AG08396 (cell line): ENCODE measurements around the gene ITPRID2.

Experiments used
- DNase-seq: peaks from one replicate; pipeline ENCODE4 v3.0.0; 2012; ENCODE audit warnings: low spot score, mixed read lengths

Gene ITPRID2

GRCh38 chr2:181891258-181891965 is at the start of gene ITPRID2:
Gene ITPRID2 (plus strand): TSS chr2:181891730. CDS start chr2:181892067, 337 bp downstream.
- DNase-seq, result peak; percentile 98

GRCh38 chr2:181844551-181845290 is 46.8 kb upstream of the ITPRID2 start:
- DNase-seq, result no peak

GRCh38 chr2:181846399-181847197 is 44.9 kb upstream of the ITPRID2 start:
- DNase-seq, result no peak

DNA sequence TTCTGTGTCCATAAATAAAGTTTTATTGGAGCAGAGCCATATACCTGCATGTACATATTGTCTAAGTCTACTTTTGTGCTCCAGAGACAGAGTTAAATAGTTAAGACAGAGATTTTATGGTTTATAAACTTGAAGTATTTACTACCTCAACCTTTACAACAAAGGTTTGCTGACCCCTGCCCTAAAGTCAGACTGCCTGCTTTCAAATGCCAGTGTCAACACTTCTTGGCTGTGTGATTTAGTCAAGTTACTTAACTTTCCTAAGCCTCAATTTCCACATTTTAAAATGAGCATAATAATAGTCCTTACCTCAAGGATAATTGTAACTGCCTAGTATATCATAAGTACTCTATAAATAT is 44.4 kb upstream of the ITPRID2 start:
- no peak for DNase-seq

GRCh38 chr2:181847702-181848101 is 43.8 kb upstream of the ITPRID2 start:
- no peak for DNase-seq

- DNase-seq, result no peak
Measured at GRCh38 chr2:181848261-181848886, 43.2 kb upstream of the ITPRID2 start.

- DNase-seq, result no peak
Measured at GRCh38 chr2:181849601-181850000, 41.9 kb upstream of the ITPRID2 start.

DNA sequence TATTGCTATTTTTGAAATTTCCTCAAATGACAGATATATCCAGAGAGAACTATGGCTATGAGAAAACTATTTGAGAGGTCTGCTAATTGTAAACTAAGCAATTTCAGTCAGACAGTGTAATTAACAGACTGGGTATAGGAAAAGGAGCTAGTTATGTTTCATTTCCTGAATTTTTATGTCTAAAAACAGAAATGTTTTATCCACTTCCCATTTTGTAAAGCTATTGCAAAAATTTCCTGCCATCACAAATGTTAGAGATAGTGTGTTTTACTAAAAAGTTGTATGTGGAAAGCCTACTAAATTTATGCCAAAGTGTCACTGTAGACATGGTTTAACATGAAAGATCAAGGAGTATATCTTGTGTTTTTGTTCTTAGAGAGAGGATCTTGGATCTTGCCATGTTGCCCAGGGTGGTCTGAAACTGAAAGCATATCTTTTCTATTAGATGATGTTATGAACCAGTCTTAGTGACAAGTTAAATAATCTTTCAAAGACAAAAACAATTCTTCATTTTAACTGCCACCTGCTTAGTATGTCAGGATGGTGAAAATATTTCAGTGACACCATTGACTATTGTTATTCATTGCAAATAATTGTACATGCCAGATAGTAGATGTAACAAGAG is 40.5 kb upstream of the ITPRID2 start:
- DNase-seq, result no peak

GRCh38 chr2:181851726-181852125 is 39.8 kb upstream of the ITPRID2 start:
- DNase-seq, result no peak

DNA sequence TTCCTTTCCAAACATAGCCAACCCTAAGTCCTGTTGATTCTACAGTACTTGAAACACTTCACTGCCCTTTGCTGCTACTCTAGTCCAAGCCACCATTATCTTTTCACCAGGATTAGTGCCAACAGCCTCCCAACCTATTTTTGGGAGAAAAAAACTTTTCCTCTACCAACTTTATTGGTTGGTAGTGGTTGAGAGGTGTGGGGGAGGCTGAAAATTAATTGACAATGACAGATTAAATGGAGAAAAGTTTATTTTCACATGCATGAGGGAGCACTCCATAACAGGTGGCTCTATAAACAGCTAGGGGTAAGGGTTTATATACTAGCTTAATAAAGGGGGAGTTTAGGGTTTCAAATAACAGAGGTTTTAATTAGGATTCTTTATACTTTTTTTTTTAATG is 37.8 kb upstream of the ITPRID2 start:
- DNase-seq, result no peak

- no peak for DNase-seq
Measured at GRCh38 chr2:181857483-181857882, 34.0 kb upstream of the ITPRID2 start.

DNA sequence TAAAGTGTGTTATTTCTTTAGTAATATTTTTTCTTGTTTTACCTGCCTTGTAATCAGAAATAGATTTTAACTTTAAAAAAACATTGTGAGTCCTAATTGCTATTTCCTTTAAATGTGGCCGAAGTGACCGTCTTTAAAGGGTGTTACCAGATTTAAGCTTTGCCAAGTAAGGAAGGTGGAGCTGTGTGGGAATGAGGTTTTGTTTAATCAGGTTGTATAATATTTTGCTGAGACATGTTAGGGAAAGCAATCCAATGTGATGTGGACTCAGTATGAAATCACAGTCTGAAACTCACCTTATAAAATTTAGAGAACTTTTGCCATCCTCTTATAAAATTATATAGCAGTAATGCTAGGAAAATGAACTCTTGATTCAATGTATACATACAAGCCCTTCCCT is 32.9 kb upstream of the ITPRID2 start:
- no peak for DNase-seq

DNA sequence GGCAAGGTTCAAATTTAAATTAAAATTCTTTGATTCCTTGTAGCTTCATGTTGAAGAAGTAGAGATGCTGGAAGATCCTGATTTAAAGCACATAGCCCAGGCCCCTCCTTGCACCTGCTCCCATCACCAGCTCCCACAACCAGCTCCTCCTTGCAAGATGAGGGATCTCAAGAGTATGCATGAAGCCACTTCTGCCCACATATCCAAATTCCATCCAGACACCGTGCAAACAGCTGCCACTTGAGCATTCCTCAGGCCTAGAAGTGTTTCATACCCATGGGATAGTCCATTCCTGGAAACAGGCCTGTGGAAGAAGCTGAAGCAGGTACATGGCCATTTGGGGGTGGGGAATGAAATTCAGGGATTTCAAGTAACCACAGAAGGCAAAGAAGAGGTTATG is 32.4 kb upstream of the ITPRID2 start:
- no peak for DNase-seq

DNA sequence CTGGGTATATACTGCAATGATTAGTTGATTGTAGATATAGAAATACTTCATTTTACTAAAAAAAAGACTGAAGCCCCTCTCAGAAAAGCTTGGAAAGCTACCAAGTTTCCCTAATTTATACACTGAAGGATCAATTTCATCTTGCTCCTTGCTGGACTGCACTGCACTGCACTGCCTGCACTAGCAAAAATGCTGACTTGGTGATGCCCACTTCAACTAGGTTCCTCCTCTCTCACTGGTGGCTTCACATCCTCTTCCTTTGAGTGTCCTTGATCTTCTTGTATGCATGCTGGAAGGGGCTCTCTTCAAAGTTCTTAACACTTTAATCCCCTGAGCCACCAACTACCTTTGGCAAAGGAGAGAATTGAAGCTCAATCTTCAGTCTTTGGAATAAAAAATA is 31.7 kb upstream of the ITPRID2 start:
- DNase-seq, result no peak

DNA sequence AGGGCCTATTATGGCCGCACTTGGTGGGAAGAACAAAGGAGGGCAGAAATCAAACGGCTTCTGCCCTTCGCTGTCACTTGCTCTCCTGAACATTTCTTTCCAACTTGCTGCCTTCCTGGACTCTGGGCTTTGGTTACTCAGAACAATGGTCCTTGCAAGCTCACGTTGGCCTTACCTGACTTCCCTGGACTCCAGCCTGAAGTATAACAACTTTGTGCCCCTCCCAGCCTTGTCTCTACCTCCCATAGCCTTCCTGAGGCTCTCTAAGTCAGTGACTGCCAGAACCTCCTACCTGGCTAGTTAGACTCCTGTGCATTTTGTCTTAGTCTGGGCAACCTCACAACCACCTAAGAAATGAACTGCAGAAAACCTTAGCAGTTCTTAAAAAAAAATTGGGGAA is 30.2 kb upstream of the ITPRID2 start:
- DNase-seq, result no peak

DNA sequence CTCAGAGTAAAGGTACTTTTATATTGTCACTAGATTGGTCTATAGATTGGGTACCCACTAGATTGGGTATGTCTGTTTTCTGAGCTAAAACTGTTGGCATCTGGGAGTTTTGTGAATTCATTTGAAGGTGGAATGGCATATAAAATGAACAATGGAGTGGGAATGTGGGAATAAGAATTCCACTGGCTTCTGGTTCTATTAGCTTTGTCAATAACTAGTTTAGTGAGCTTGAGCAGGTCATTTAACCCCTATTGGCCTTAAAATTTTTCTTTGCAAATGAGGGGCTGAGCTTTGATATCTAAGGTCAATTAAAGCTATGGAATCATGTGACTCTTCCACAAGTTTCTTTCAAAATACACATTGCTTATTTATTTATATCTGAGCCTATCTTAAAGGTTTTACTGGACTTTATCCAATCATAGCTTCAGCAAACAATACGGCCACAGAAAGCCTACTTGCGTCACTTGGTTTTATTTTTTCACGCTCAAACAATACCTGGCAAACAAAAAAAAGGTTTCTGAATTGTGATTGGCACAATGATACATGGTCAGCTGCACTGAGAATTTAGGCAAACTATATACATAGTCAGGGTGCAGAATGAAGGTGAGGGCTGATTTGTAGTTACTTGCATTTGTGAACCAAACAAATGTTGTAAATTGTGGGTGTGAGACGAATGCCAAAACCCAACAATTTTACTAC is 28.8 kb upstream of the ITPRID2 start:
- DNase-seq, result no peak

DNA sequence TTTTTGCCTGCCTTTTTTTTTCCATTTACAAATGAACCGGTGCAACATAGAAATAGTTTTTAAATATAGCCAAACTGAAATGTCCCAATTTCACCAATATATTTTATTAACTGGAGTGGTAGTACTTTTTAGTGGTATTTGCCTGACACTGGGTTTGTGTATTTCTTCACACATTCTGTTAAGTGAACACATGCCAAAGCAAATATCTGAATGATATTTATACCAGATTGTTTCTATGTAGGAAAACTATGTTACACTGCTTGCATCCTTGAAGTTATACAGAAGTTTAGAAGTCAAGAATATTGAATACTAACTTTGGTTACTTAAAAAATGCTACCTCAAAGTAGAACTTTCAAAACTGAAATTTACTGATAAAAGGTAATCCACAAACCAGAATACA is 19.4 kb upstream of the ITPRID2 start:
- no peak for DNase-seq

- DNase-seq, result no peak
Measured at GRCh38 chr2:181876614-181877063, 14.9 kb upstream of the ITPRID2 start.

- DNase-seq, result no peak
Measured at GRCh38 chr2:181877181-181877664, 14.3 kb upstream of the ITPRID2 start.

- DNase-seq, result no peak
Measured at GRCh38 chr2:181878448-181878847, 13.1 kb upstream of the ITPRID2 start.

DNA sequence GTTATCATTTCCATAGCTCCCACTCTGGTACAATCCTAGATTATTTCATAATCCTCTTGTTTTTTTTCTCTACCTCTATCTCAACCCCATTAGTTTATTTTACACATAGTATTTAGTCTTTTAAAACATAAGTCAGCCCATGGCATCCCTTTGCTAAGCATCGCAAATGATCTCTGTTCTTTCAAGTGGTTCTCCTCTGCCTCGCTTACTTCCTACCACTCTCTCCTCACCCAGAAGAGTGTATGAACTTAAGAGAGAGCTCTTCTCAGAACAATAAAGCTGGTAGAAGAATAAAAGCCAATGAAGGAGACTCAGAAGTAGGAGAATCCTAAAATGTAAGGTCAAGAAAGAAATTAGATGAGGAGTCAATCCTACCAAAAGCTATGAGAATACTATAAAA is 12.2 kb upstream of the ITPRID2 start:
- DNase-seq, result no peak
